GM12874 (cell line): Measurements from ENCODE around the gene MAJIN.

ENCODE experiments used
- CTCF ChIP-seq: IDR thresholded peaks from 2 replicates; pipeline ENCODE4 v1.5.1; 2011; ENCODE audit warnings: low read depth, mild to moderate bottlenecking, control low read depth, low read length, moderate library complexity; ENCODE audit not compliant: insufficient read depth

Gene MAJIN

GRCh38 chr11:64920124-64920523, 51.8 kb downstream of the MAJIN start:
- TF ChIP-seq CTCF: no peak

GRCh38 chr11:64919627-64920026, 52.3 kb downstream of the MAJIN start:
- TF ChIP-seq CTCF: no peak

- 0 out of 2 replicates have a peak, but pooled peaks have one; percentile 8 for TF ChIP-seq CTCF
Measured at GRCh38 chr11:64918017-64918416, 53.9 kb downstream of the MAJIN start.

GRCh38 chr11:64917663-64917995, 54.3 kb downstream of the MAJIN start:
- no peak for TF ChIP-seq CTCF

- no peak for TF ChIP-seq CTCF
Measured at GRCh38 chr11:64916775-64917662, 54.9 kb downstream of the MAJIN start, which contains the start of gene ATG2A. TSS of gene ATG2A (minus strand) at chr11:64917209. CDS start at chr11:64917135, 74 bp downstream.

GRCh38 chr11:64916040-64916774, 55.7 kb downstream of the MAJIN start:
- TF ChIP-seq CTCF: no peak

- TF ChIP-seq CTCF: no peak
Measured at GRCh38 chr11:64915376-64915887, 56.5 kb downstream of the MAJIN start.
